Gastrocnemius medialis (tissue), 4 donors: ENCODE measurements around the gene KIF3A. TPM values are rescaled to one million over a fixed set of nuclear protein-coding genes. Genes with fewer than 3 reads are reported as not detected.

Experiments
- ATAC-seq, 2 donors: fragments of 150-250 bp; one replicate each; pipeline ENCODE4 v1.9.1; 2016
- DNase-seq, 2 donors: peaks; one replicate each; pipeline ENCODE4 v3.0.0-alpha.2; 2019
- H3K27ac ChIP-seq, 4 donors: fragments of 200-600 bp; sonication (generic); 1 replicate in 1 of 4; 2 replicates in 3 of 4; pipeline ENCODE4 v1.5.1; 2016 to 2018; ENCODE audit warnings: mild to moderate bottlenecking in 2 of 4, moderate library complexity in 1 of 4
- H3K27me3 ChIP-seq, 3 donors: fragments of 200-600 bp; sonication (generic) in 2 of 3; 1 replicate in 1 of 3; 2 replicates in 2 of 3; pipeline versions ENCODE4 v1.5.1 to v1.6.0; 2016 to 2019; ENCODE audit warnings: mild to moderate bottlenecking in 1 of 3, moderate library complexity in 1 of 3
- H3K36me3 ChIP-seq, 2 donors: fragments of 200-600 bp; sonication (generic) in 1 of 2; one replicate each; pipeline ENCODE4 v1.5.1; 2017 to 2018
- H3K4me1 ChIP-seq, 2 donors: fragments of 200-600 bp; sonication (generic) in 1 of 2; one replicate each; pipeline ENCODE4 v1.5.1; 2016 to 2017; ENCODE audit warnings: mild to moderate bottlenecking in 2 of 2
- H3K4me3 ChIP-seq, 4 donors: fragments of 200-600 bp; sonication (generic) in 3 of 4; 1 replicate in 1 of 4; 2 replicates in 3 of 4; pipeline ENCODE4 v1.5.1; 2016 to 2019; ENCODE audit warnings: mild to moderate bottlenecking in 2 of 4
- H3K9me3 ChIP-seq, 3 donors: fragments of 200-600 bp; sonication (generic) in 2 of 3; 1 replicate in 1 of 3; 2 replicates in 2 of 3; pipeline ENCODE4 v1.5.1; 2016 to 2019
- POLR2A ChIP-seq, 2 donors: fragments of 450-650 bp; IDR thresholded peaks; one replicate each; pipeline ENCODE4 v1.6.1; 2017; ENCODE audit warnings: antibody characterized with exemption in 2 of 2, mild to moderate bottlenecking in 2 of 2, moderate library complexity in 2 of 2
- in situ Hi-C, 4 donors: fragments of 200-750 bp; cut with MboI; loops; one replicate each; pipeline versions ENCODE4 v1.15.0 to v1.8.0; 2017; ENCODE audit warnings: low sequenced_read_pairs in 4 of 4
- intact Hi-C: fragments of 100-400 bp; cut with DNase I; formaldehyde crosslinking; loops from one replicate; pipeline ENCODE4 v1.15.1; 2023; ENCODE audit warnings: low total_unique reads
- total RNA-seq, 4 donors: library from RNA; depleted of rRNA; stranded (reverse); fragments of >200 nt; gene quantifications; one replicate each; pipeline versions ENCODE4 v1.1.0 to v1.2.3, GENCODE V29; 2016
- TF ChIP-seq, protein P1 (sequence below), 5 experiments: fragments of 450-650 bp in 3 of 5; fragments of 200-600 bp in 2 of 5; sonication (generic) in 2 of 5; IDR thresholded peaks in 4 of 5; conservative IDR thresholded peaks in 1 of 5; 1 replicate in 4 of 5; 2 replicates in 1 of 5; pipeline ENCODE4 v1.5.1; 2016 to 2019; ENCODE audit warnings: antibody characterized with exemption in 5 of 5, mild to moderate bottlenecking in 3 of 5, moderate library complexity in 3 of 5

Gene KIF3A
- total RNA-seq, 4 donors from 2014 or later: 2.5 to 4.2 (median 3.4) TPM

DNA sequence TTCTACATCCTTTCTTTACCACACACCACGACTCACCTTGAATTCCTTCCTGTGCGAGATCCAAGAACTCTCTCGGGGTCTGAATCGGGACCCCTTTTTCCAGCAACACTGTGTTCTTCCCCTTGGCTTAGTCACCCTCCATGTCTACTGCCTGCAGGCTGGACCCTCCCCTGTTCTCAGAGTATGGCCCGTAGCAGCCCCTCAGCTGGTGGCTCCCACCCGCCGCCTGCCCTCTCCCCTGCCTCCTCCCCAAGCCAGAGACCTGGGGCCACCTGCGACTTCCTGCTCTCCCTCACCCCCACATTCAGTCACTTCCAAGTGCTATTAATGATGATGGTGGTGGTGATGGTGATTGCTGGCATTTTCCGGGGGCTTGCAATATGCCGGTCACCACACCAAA, 70.0 kb downstream of the KIF3A start:
- Histone ChIP-seq H3K4me3 (no peak overlapping the region), H3K36me3 (no peaks in the 10 kb centered on the region), H3K27ac (no peak overlapping the region), H3K27me3 (no peaks in the 10 kb centered on the region), H3K9me3 (no peaks in the 10 kb centered on the region), H3K4me1 (no peaks in the 10 kb centered on the region)
- in situ Hi-C loops (no loop called here), intact Hi-C loops (no loop called here)
- no peak for TF ChIP-seq POLR2A (IDR thresholded peaks at IDR 0.05)
- TF ChIP-seq, protein P1, sequence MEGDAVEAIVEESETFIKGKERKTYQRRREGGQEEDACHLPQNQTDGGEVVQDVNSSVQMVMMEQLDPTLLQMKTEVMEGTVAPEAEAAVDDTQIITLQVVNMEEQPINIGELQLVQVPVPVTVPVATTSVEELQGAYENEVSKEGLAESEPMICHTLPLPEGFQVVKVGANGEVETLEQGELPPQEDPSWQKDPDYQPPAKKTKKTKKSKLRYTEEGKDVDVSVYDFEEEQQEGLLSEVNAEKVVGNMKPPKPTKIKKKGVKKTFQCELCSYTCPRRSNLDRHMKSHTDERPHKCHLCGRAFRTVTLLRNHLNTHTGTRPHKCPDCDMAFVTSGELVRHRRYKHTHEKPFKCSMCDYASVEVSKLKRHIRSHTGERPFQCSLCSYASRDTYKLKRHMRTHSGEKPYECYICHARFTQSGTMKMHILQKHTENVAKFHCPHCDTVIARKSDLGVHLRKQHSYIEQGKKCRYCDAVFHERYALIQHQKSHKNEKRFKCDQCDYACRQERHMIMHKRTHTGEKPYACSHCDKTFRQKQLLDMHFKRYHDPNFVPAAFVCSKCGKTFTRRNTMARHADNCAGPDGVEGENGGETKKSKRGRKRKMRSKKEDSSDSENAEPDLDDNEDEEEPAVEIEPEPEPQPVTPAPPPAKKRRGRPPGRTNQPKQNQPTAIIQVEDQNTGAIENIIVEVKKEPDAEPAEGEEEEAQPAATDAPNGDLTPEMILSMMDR (IDR thresholded peaks at IDR 0.05 in 4 of 5, conservative IDR thresholded peaks at IDR 0.05 in 1 of 5): no peak
- DNase-seq: no peak
- ATAC-seq: no peak

DNA sequence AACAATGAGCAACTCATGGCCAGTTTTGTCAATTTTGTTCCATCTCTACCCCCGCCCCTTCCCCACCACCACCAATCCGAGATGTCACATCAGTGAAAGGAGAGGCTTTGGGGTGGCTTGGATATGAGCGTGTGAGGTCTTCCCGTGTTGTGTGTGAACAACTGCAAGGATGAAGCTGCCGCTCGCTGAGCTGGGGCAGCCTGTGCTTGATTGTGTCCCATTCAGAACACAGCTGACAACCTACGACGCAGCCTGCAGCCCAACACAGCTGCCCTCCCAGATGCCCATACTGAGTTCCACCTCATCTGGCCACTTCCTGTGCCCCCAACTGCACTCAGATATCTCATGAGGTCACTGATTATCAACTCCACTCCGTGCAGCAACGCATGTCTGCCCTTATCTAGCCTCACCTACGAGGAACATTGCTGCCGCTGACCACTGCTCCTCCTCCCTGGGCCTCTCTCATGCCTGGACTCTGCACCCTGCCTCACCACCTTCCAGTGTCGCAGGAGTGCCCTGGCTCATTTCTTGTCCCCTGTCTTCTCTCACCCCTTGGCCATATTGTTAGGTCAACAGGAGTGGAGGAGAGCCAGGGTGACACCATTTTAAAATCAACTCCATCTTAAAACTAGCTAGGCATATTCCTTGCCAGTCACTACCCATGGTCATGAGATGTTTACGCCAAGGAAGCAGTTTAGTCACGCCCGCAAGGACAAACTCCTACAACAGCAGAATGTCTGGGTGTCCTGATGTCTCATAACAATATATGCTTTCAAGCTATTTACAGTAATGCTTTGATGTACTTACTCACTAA, 70.8 kb downstream of the KIF3A start:
- H3K9me3 ChIP-seq: no peaks in the 10 kb centered on the region
- no peaks in the 10 kb centered on the region for H3K4me1 ChIP-seq
- no peak for TF ChIP-seq POLR2A (IDR thresholded peaks at IDR 0.05)
- TF ChIP-seq, protein P1 (IDR thresholded peaks at IDR 0.05 in 4 of 5, conservative IDR thresholded peaks at IDR 0.05 in 1 of 5): no peak
- no peak overlapping the region for H3K27ac ChIP-seq
- H3K4me3 ChIP-seq: no peak overlapping the region
- no peaks in the 10 kb centered on the region for H3K36me3 ChIP-seq
- DNase-seq: no peak
- intact Hi-C loops (no loop called here), in situ Hi-C loops (no loop called here)
- no peak for ATAC-seq
- no peaks in the 10 kb centered on the region for H3K27me3 ChIP-seq

DNA sequence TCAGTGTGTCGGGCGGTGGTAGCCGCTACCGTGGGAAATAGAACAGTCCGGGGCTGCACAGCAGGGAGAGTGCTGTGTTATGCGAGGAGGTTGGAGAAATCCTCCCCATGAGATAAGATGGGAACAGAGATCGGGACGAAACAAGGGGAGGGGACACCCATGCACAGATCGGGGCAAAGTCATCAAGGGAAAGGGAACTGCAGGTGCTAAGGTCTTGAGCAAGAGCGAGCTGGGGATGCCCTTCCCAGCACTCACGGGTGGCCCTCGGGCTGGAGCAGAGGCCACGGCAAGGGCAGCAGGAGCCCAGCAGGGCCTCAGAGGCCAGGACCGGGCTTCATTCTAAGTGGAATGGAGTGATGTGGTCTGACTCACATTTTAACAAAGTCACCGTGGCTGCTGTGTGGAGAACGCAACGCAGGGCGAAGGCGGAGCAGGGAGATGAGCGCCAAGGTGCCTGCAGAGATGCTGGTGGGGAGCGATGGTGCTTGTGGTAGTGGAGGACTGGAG, 71.7 kb downstream of the KIF3A start:
- no peak for ATAC-seq
- in situ Hi-C loops: no loop called here
- DNase-seq: no peak

DNA sequence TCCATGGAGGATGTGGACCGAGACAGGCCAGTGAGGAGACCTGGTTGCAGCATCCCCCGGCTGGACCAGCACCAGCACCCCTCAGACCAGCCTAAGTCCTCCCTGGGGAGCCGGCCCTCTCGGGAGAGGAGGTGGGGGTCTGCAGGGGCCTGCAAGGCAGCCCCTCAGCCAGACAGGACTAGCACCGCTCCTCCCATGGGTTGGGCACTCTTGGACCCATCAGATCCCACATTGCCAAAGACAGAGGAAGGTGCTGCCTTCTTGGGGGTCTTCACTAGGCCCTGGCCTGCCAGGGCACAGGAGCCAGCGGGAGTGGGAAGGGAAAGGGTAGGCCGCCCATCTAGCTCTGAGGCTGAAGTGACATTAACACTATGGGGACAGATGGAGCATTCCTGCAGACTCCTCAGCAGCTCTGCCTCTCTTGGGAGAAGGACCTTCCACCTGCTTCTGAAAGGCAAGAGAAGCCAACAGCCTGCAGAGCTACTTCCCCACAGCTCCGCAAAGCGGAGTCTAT, 72.6 kb downstream of the KIF3A start:
- ATAC-seq (no peak), DNase-seq (no peak)
- intact Hi-C loops: no loop called here
- Histone ChIP-seq H3K36me3 (no peaks in the 10 kb centered on the region), H3K4me1 (no peaks in the 10 kb centered on the region), H3K9me3 (no peaks in the 10 kb centered on the region), H3K27ac (no peak overlapping the region), H3K27me3 (no peaks in the 10 kb centered on the region), H3K4me3 (no peak overlapping the region)
- in situ Hi-C loops: no loop called here
- TF ChIP-seq, protein P1 (IDR thresholded peaks at IDR 0.05 in 4 of 5, conservative IDR thresholded peaks at IDR 0.05 in 1 of 5): no peak
- no peak for TF ChIP-seq POLR2A (IDR thresholded peaks at IDR 0.05)

More for the DNA sequence above, 71.7 kb downstream of the KIF3A start:
- no peak overlapping the region for H3K27ac ChIP-seq
- TF ChIP-seq POLR2A (IDR thresholded peaks at IDR 0.05): no peak
- TF ChIP-seq, protein P1 (IDR thresholded peaks at IDR 0.05 in 4 of 5, conservative IDR thresholded peaks at IDR 0.05 in 1 of 5): no peak
- intact Hi-C loops: no loop called here
- no peaks in the 10 kb centered on the region for H3K9me3 ChIP-seq
- no peaks in the 10 kb centered on the region for H3K4me1 ChIP-seq
- H3K36me3 ChIP-seq: no peaks in the 10 kb centered on the region
- H3K27me3 ChIP-seq: no peaks in the 10 kb centered on the region
- no peak overlapping the region for H3K4me3 ChIP-seq
